Neural cell (in vitro differentiated cells): ENCODE measurements around the gene RIF1. TPM values are rescaled to one million over a fixed set of nuclear protein-coding genes. Genes with fewer than 3 reads are reported as not detected.

ENCODE experiments used
- H2AFZ ChIP-seq: fragments of 200-600, 300-800 bp; sonication (generic), shearing (Covaris generic); 2 replicates; pipeline ENCODE4 v1.6.0; 2014; ENCODE audit warnings: low read depth, mild to moderate bottlenecking, antibody characterized with exemption, low read length, moderate library complexity
- H3F3A ChIP-seq: fragments of 200-600 bp; shearing (Covaris generic); 2 replicates; pipeline ENCODE4 v1.6.1; 2016; ENCODE audit warnings: mild to moderate bottlenecking, moderate library complexity, mixed read lengths, antibody characterized with exemption, low read length; ENCODE audit not compliant: insufficient read depth, poor library complexity, severe bottlenecking
- H3K27ac ChIP-seq: fragments of 200-600, 300-800 bp; sonication (generic), shearing (Covaris generic); 2 replicates; pipeline ENCODE4 v1.5.1; 2014; ENCODE audit warnings: mild to moderate bottlenecking, low read length, moderate library complexity
- H3K27me3 ChIP-seq: fragments of 300-800, 200-600 bp; sonication (generic), shearing (Covaris generic); 2 replicates; pipeline ENCODE4 v1.6.0; 2014; ENCODE audit warnings: mild to moderate bottlenecking, low read depth, low read length, moderate library complexity; ENCODE audit not compliant: insufficient read depth
- H3K36me3 ChIP-seq: fragments of 300-800, 200-600 bp; sonication (generic), shearing (Covaris generic); 2 replicates; pipeline ENCODE4 v1.5.1; 2014; ENCODE audit warnings: mild to moderate bottlenecking, antibody characterized with exemption, low read length, moderate library complexity; ENCODE audit not compliant: insufficient read depth
- H3K4me2 ChIP-seq: fragments of 300-800, 200-600 bp; sonication (generic), shearing (Covaris generic); 2 replicates; pipeline ENCODE4 v1.6.0; 2014; ENCODE audit warnings: mild to moderate bottlenecking, low read length
- H3K4me3 ChIP-seq: fragments of 300-800, 200-600 bp; sonication (generic), shearing (Covaris generic); 2 replicates; pipeline ENCODE4 v1.5.1; 2014; ENCODE audit warnings: mild to moderate bottlenecking, low read length, moderate library complexity
- H3K79me2 ChIP-seq: fragments of 200-600 bp; shearing (Covaris generic); replicated peaks from 2 replicates; pipeline ENCODE4 v1.6.0; 2014; ENCODE audit warnings: mild to moderate bottlenecking, low read length, moderate library complexity; ENCODE audit not compliant: insufficient read depth
- H3K9ac ChIP-seq: fragments of 300-800, 200-600 bp; sonication (generic), shearing (Covaris generic); 2 replicates; pipeline ENCODE4 v1.6.1; 2016; ENCODE audit warnings: mild to moderate bottlenecking, low read length, mixed read lengths
- H3K9me2 ChIP-seq: fragments of 200-600 bp; shearing (Covaris generic); 2 replicates; pipeline ENCODE4 v1.6.1; 2016; ENCODE audit warnings: mild to moderate bottlenecking, low read length, mixed read lengths; ENCODE audit not compliant: insufficient read depth
- H3K9me3 ChIP-seq: fragments of 200-600, 300-800 bp; sonication (generic), shearing (Covaris generic); 2 replicates; pipeline ENCODE4 v1.6.1; 2016; ENCODE audit warnings: mild to moderate bottlenecking, mixed run types, low read length, moderate library complexity, mixed read lengths
- H4K20me1 ChIP-seq: fragments of 200-600 bp; shearing (Covaris generic); 2 replicates; pipeline ENCODE4 v1.6.1; 2016; ENCODE audit warnings: mild to moderate bottlenecking, mixed run types; ENCODE audit not compliant: insufficient read depth
- EP300 ChIP-seq: fragments of 450-650 bp; conservative IDR thresholded peaks from 2 replicates; pipeline ENCODE4 v1.6.1; 2014; ENCODE audit warnings: antibody characterized with exemption, mild to moderate bottlenecking, moderate library complexity; ENCODE audit not compliant: poor library complexity, severe bottlenecking
- EZH2 ChIP-seq: fragments of 200-600, 300-800 bp; shearing (Covaris generic), sonication (generic); IDR thresholded peaks from 2 replicates; pipeline ENCODE4 v1.6.1; 2014; ENCODE audit warnings: antibody characterized with exemption, low read length, borderline replicate concordance, mild to moderate bottlenecking; ENCODE audit not compliant: insufficient read depth, poor library complexity, severe bottlenecking
- MXI1 ChIP-seq: fragments of 450-650 bp; conservative IDR thresholded peaks from 2 replicates; pipeline ENCODE4 v1.6.1; 2014; ENCODE audit warnings: antibody characterized with exemption, mild to moderate bottlenecking; ENCODE audit not compliant: poor library complexity, severe bottlenecking
- POLR2AphosphoS5 ChIP-seq: IDR thresholded peaks from 2 replicates; pipeline ENCODE4 v1.6.1; 2012
- RAD21 ChIP-seq: fragments of 450-650 bp; conservative IDR thresholded peaks from 2 replicates; pipeline ENCODE4 v1.6.1; 2014; ENCODE audit warnings: antibody characterized with exemption, mild to moderate bottlenecking, moderate library complexity
- SMC3 ChIP-seq: fragments of 450-650 bp; conservative IDR thresholded peaks from 2 replicates; pipeline ENCODE4 v1.6.1; 2014; ENCODE audit warnings: antibody characterized with exemption, mild to moderate bottlenecking, moderate library complexity; ENCODE audit not compliant: poor library complexity
- TAF1 ChIP-seq: IDR thresholded peaks from 2 replicates; pipeline ENCODE4 v1.6.1; 2012; ENCODE audit warnings: low read depth
- polyA plus RNA-seq: library from polyadenylated mRNA; depleted of rRNA; stranded (reverse); fragments of >200 nt; gene quantifications from 2 replicates; pipeline ENCODE4 v1.2.3, GENCODE V29; 2014
- TF ChIP-seq, protein P1 (sequence below): IDR thresholded peaks from 2 replicates; pipeline ENCODE4 v1.6.1; 2012; ENCODE audit warnings: borderline replicate concordance
- TF ChIP-seq, protein P2 (sequence below): fragments of 450-650 bp; IDR thresholded peaks from 2 replicates; pipeline ENCODE4 v1.5.1; 2014; ENCODE audit warnings: antibody characterized with exemption, mild to moderate bottlenecking, moderate library complexity; ENCODE audit not compliant: poor library complexity, severe bottlenecking

Gene RIF1
- polyA plus RNA-seq, 1 donor from 2014 or later: 17.2 TPM

DNA sequence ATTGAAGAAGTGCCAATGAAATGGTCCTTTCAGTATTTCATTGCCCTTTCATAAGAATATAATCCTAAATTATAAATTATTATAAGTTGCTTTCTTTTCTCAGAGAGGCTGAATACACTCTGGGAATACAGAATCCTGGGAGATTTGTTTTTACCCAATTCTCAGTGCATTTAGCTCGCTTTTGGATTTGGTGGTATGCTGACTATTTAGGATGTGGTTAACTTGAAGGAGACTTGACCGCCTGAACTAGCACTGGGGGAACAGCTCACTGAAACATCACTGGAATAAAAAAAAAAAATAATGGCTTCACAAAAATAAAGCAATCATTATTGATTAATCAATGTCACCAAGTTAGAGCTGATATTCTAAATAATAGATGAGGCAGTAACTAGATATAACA, 42.1 kb upstream of the RIF1 start:
- no peak overlapping the region for H3K4me2 ChIP-seq
- no peaks in the 10 kb centered on the region for H3K9me3 ChIP-seq
- H3K79me2 ChIP-seq: no peaks in the 10 kb centered on the region

DNA sequence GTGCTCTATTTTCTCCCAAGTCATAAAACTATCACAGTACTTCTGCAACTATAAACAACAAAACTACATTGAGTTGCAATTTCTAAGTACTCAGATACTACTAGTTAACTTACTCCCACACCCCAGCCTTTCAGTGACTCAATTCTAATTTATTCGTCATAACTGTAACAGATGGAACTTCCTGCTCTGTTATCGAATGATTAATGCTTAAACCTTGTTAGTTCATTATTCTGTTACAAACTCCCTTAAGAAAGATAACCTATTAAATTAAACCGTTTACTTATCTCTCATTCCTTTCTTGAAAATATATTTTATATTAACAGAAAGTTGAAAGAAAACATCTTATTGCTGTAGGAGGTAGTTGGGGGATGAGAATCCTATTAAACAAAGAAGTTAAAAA, 35.3 kb upstream of the RIF1 start:
- no peak for TF ChIP-seq POLR2AphosphoS5
- no peak for TF ChIP-seq RAD21
- TF ChIP-seq EP300: no peak
- TF ChIP-seq, protein P1, sequence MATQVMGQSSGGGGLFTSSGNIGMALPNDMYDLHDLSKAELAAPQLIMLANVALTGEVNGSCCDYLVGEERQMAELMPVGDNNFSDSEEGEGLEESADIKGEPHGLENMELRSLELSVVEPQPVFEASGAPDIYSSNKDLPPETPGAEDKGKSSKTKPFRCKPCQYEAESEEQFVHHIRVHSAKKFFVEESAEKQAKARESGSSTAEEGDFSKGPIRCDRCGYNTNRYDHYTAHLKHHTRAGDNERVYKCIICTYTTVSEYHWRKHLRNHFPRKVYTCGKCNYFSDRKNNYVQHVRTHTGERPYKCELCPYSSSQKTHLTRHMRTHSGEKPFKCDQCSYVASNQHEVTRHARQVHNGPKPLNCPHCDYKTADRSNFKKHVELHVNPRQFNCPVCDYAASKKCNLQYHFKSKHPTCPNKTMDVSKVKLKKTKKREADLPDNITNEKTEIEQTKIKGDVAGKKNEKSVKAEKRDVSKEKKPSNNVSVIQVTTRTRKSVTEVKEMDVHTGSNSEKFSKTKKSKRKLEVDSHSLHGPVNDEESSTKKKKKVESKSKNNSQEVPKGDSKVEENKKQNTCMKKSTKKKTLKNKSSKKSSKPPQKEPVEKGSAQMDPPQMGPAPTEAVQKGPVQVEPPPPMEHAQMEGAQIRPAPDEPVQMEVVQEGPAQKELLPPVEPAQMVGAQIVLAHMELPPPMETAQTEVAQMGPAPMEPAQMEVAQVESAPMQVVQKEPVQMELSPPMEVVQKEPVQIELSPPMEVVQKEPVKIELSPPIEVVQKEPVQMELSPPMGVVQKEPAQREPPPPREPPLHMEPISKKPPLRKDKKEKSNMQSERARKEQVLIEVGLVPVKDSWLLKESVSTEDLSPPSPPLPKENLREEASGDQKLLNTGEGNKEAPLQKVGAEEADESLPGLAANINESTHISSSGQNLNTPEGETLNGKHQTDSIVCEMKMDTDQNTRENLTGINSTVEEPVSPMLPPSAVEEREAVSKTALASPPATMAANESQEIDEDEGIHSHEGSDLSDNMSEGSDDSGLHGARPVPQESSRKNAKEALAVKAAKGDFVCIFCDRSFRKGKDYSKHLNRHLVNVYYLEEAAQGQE: no peak
- TF ChIP-seq MXI1: no peak
- TF ChIP-seq TAF1: no peak
- no peak for TF ChIP-seq SMC3
- no peak for TF ChIP-seq EZH2
- TF ChIP-seq, protein P2, sequence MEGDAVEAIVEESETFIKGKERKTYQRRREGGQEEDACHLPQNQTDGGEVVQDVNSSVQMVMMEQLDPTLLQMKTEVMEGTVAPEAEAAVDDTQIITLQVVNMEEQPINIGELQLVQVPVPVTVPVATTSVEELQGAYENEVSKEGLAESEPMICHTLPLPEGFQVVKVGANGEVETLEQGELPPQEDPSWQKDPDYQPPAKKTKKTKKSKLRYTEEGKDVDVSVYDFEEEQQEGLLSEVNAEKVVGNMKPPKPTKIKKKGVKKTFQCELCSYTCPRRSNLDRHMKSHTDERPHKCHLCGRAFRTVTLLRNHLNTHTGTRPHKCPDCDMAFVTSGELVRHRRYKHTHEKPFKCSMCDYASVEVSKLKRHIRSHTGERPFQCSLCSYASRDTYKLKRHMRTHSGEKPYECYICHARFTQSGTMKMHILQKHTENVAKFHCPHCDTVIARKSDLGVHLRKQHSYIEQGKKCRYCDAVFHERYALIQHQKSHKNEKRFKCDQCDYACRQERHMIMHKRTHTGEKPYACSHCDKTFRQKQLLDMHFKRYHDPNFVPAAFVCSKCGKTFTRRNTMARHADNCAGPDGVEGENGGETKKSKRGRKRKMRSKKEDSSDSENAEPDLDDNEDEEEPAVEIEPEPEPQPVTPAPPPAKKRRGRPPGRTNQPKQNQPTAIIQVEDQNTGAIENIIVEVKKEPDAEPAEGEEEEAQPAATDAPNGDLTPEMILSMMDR: no peak
- Histone ChIP-seq H3K9ac (no peak overlapping the region), H3K79me2 (no peaks in the 10 kb centered on the region), H3F3A (no peaks in the 10 kb centered on the region), H3K27me3 (no peaks in the 10 kb centered on the region), H3K4me3 (no peak overlapping the region), H3K4me2 (no peak overlapping the region), H3K27ac (no peak overlapping the region), H3K36me3 (no peaks in the 10 kb centered on the region), H2AFZ (no peak overlapping the region), H3K9me3 (no peaks in the 10 kb centered on the region), H4K20me1 (no peaks in the 10 kb centered on the region), H3K9me2 (no peaks in the 10 kb centered on the region)

More for the DNA sequence above, 42.1 kb upstream of the RIF1 start:
- no peaks in the 10 kb centered on the region for H3F3A ChIP-seq
- no peaks in the 10 kb centered on the region for H3K36me3 ChIP-seq
- TF ChIP-seq EZH2 (no peak), MXI1 (no peak), EP300 (no peak), RAD21 (no peak), SMC3 (no peak), TAF1 (no peak), POLR2AphosphoS5 (no peak)
- TF ChIP-seq, protein P1: no peak
- TF ChIP-seq, protein P2: no peak
- H3K27ac ChIP-seq: no peak overlapping the region
- H4K20me1 ChIP-seq: no peaks in the 10 kb centered on the region
- H3K9me2 ChIP-seq: no peaks in the 10 kb centered on the region
- H3K4me3 ChIP-seq: no peak overlapping the region
- H2AFZ ChIP-seq: no peak overlapping the region
- no peak overlapping the region for H3K9ac ChIP-seq
- H3K27me3 ChIP-seq: no peaks in the 10 kb centered on the region
